ENCODE data around the gene GGT5. TPM values are rescaled to one million over a fixed set of nuclear protein-coding genes. Genes with fewer than 3 reads are reported as not detected.
"Not testable (repeated sequence)": the region's sequence is repeated elsewhere in the genome, so short reads cannot be mapped to it uniquely, and the experiment has no call there.

The GGT5 gene
- total and polyA plus RNA-seq, 2 experiments from 2014 or later, result 9.8 to 47.4 TPM

GRCh38 chr22:24285245-24285644, 40.4 kb upstream of the GGT5 start:
- Histone ChIP-seq H3K4me1 (ENCODE audit: insufficient read depth) (peaks cover 28% of the 10 kb centered on the region), H3K4me2 (no peak overlapping the region), H4K20me1 (ENCODE audit: insufficient read depth, poor library complexity, severe bottlenecking) (peaks cover 23% of the 10 kb centered on the region), H3K79me2 (peaks cover 86% of the 10 kb centered on the region), H3K27ac (no peak overlapping the region), H3K36me3 (replicated peaks; ENCODE audit: insufficient read depth, low read depth) (no peaks in the 10 kb centered on the region), H3K9me2 (replicated peaks; ENCODE audit: insufficient read depth) (no peaks in the 10 kb centered on the region), H3K4me3 (no peak overlapping the region), H3K27me3 (no peaks in the 10 kb centered on the region), H3K9me3 (ENCODE audit: low read depth) (no peaks in the 10 kb centered on the region), H2AFZ (no peak overlapping the region)
- DNase-seq (ENCODE audit: low spot score), result no peak
- WGBS (ENCODE audit: low lambda C conversion rate, missing lambda C conversion rate), result 89% methylated on average over 4 of the region's 4 CpGs
- TF ChIP-seq EZH2 (IDR thresholded peaks at IDR 0.05; ENCODE audit: borderline replicate concordance) (no peak), EZH2phosphoT487 (IDR thresholded peaks at IDR 0.05; ENCODE audit: low read depth, severe bottlenecking, unreplicated experiment) (no peak), CTCF (IDR thresholded peaks at IDR 0.05; ENCODE audit: poor library complexity) (no peak)

- Histone ChIP-seq H3K27ac (peak overlapping the region; percentile 19), H4K20me1 (ENCODE audit: insufficient read depth, poor library complexity, severe bottlenecking) (peaks cover 21% of the 10 kb centered on the region), H3K4me1 (ENCODE audit: insufficient read depth) (peaks cover 23% of the 10 kb centered on the region), H3K4me2 (no peak overlapping the region), H3K4me3 (no peak overlapping the region), H3K79me2 (peaks cover 83% of the 10 kb centered on the region), H3K9me3 (ENCODE audit: low read depth) (no peaks in the 10 kb centered on the region), H3K9me2 (replicated peaks; ENCODE audit: insufficient read depth) (no peaks in the 10 kb centered on the region), H2AFZ (no peak overlapping the region), H3K36me3 (replicated peaks; ENCODE audit: insufficient read depth, low read depth) (no peaks in the 10 kb centered on the region), H3K27me3 (no peaks in the 10 kb centered on the region)
- WGBS (ENCODE audit: low lambda C conversion rate, missing lambda C conversion rate), result 63% methylated on average over 2 of the region's 2 CpGs
- no peak for TF ChIP-seq CTCF (IDR thresholded peaks at IDR 0.05; ENCODE audit: poor library complexity)
- no peak for DNase-seq (ENCODE audit: low spot score)
These were observed 39.9 kb upstream of the GGT5 start for GRCh38 chr22:24284747-24285203.

- Histone ChIP-seq H2AFZ (no peak overlapping the region), H3K9me2 (replicated peaks; ENCODE audit: insufficient read depth) (no peaks in the 10 kb centered on the region), H3K36me3 (replicated peaks; ENCODE audit: insufficient read depth, low read depth) (no peaks in the 10 kb centered on the region), H3K4me1 (ENCODE audit: insufficient read depth) (peaks cover 15% of the 10 kb centered on the region), H3K9me3 (ENCODE audit: low read depth) (no peaks in the 10 kb centered on the region), H3K27ac (peak overlapping the region; percentile 66), H3K27me3 (no peaks in the 10 kb centered on the region), H3K4me3 (no peak overlapping the region), H3K4me2 (no peak overlapping the region), H3K79me2 (peaks cover 88% of the 10 kb centered on the region), H4K20me1 (ENCODE audit: insufficient read depth, poor library complexity, severe bottlenecking) (peaks cover 25% of the 10 kb centered on the region)
- DNase-seq (ENCODE audit: low spot score), result no peak
- 89% methylated on average over 2 of the region's 2 CpGs for WGBS (ENCODE audit: low lambda C conversion rate, missing lambda C conversion rate)
- TF ChIP-seq CTCF (IDR thresholded peaks at IDR 0.05; ENCODE audit: poor library complexity) (no peak), EZH2 (IDR thresholded peaks at IDR 0.05; ENCODE audit: borderline replicate concordance) (no peak), EZH2phosphoT487 (IDR thresholded peaks at IDR 0.05; ENCODE audit: low read depth, severe bottlenecking, unreplicated experiment) (no peak)
These were observed 37.5 kb upstream of the GGT5 start for GRCh38 chr22:24282401-24282800.

- H3K4me1 ChIP-seq (ENCODE audit: insufficient read depth); H3K4me3 ChIP-seq; H3K27me3 ChIP-seq; H3K9me2 ChIP-seq (replicated peaks; ENCODE audit: insufficient read depth); DNase-seq (ENCODE audit: low spot score); H3K27ac ChIP-seq; H3K9me3 ChIP-seq (ENCODE audit: low read depth); H3K36me3 ChIP-seq (replicated peaks; ENCODE audit: insufficient read depth, low read depth); H2AFZ ChIP-seq; H3K4me2 ChIP-seq: not testable (repeated sequence)
- H4K20me1 ChIP-seq (ENCODE audit: insufficient read depth, poor library complexity, severe bottlenecking), result peaks cover 19% of the 10 kb centered on the region
- peaks cover 89% of the 10 kb centered on the region for H3K79me2 ChIP-seq
- WGBS (ENCODE audit: low lambda C conversion rate, missing lambda C conversion rate), result 85% methylated on average over 1 of the region's 1 CpG
These were observed 35.5 kb upstream of the GGT5 start for GRCh38 chr22:24280363-24280762.

All from hepatocyte (in vitro differentiated cells).